Fibroblast of lung (primary cell): ENCODE data around the gene COL25A1. TPM values are rescaled to one million over a fixed set of nuclear protein-coding genes. Genes with fewer than 3 reads are reported as not detected.

ENCODE experiments used
- DNase-seq, 2 donors: peaks; one replicate each; pipeline versions ENCODE4 v3.0.0 to v3.0.0-alpha.2; 2010; ENCODE audit warnings: low read depth in 2 of 2
- H2AFZ ChIP-seq: 2 replicates; pipeline ENCODE4 v1.5.1; 2012; ENCODE audit warnings: low read length, control low read depth, inconsistent platforms
- H3K27ac ChIP-seq: 2 replicates; pipeline ENCODE4 v1.5.1; 2011; ENCODE audit warnings: low read length, control low read depth; ENCODE audit not compliant: insufficient read depth
- H3K27me3 ChIP-seq: 2 replicates; pipeline ENCODE4 v1.5.1; 2011; ENCODE audit warnings: mild to moderate bottlenecking, low read length; ENCODE audit not compliant: control insufficient read depth, insufficient read depth
- H3K36me3 ChIP-seq: 2 replicates; pipeline ENCODE4 v1.5.1; 2011; ENCODE audit warnings: low read length; ENCODE audit not compliant: control insufficient read depth, insufficient read depth
- H3K4me1 ChIP-seq: 2 replicates; pipeline ENCODE4 v1.5.1; 2011; ENCODE audit warnings: low read length; ENCODE audit not compliant: control insufficient read depth, insufficient read depth; ENCODE audit errors: extremely low read depth
- H3K4me2 ChIP-seq: 2 replicates; pipeline ENCODE4 v1.5.1; 2011; ENCODE audit warnings: low read length, control low read depth; ENCODE audit not compliant: insufficient read depth; ENCODE audit errors: extremely low read depth
- H3K4me3 ChIP-seq, 4 experiments: fragments of 200-600 bp in 1 of 4; sonication (generic) in 1 of 4; replicated peaks in 1 of 4; 2 replicates each; pipeline ENCODE4 v1.5.1; 2011 to 2016; ENCODE audit warnings: low read length in 4 of 4, low read depth in 3 of 4, mild to moderate bottlenecking in 3 of 4, control low read depth in 2 of 4, inconsistent platforms in 1 of 4, mixed read lengths in 1 of 4; ENCODE audit not compliant: insufficient read depth in 1 of 4; ENCODE audit errors: control extremely low read depth in 1 of 4
- H3K79me2 ChIP-seq: 2 replicates; pipeline ENCODE4 v1.5.1; 2012; ENCODE audit warnings: mild to moderate bottlenecking, low read length, inconsistent platforms; ENCODE audit not compliant: control insufficient read depth, insufficient read depth
- H3K9ac ChIP-seq: 2 replicates; pipeline ENCODE4 v1.5.1; 2011; ENCODE audit warnings: mild to moderate bottlenecking, low read length, control low read depth; ENCODE audit not compliant: insufficient read depth
- H3K9me3 ChIP-seq: 2 replicates; pipeline ENCODE4 v1.5.1; 2012; ENCODE audit warnings: low read depth, low read length; ENCODE audit not compliant: control insufficient read depth, insufficient read depth
- H4K20me1 ChIP-seq: 2 replicates; pipeline ENCODE4 v1.5.1; 2011; ENCODE audit warnings: low read length; ENCODE audit not compliant: control insufficient read depth, insufficient read depth; ENCODE audit errors: extremely low read depth
- EZH2 ChIP-seq: IDR thresholded peaks from 2 replicates; pipeline ENCODE4 v1.5.1; 2012; ENCODE audit warnings: low read length, control low read depth, mild to moderate bottlenecking; ENCODE audit errors: missing control alignments
- polyA plus RNA-seq, 2 donors: library from polyadenylated mRNA; depleted of rRNA in 1 of 2; stranded (reverse) in 1 of 2; unstranded in 1 of 2; fragments of >200 nt; gene quantifications; 2 replicates each; pipeline ENCODE4 v1.2.1, GENCODE V29; 2011 to 2012; ENCODE audit warnings: missing spikeins in 1 of 2
- total RNA-seq: library from RNA; depleted of rRNA; stranded (reverse); fragments of >200 nt; gene quantifications from 2 replicates; pipeline ENCODE4 v1.2.1, GENCODE V29; 2014
- TF ChIP-seq, protein P1 (sequence below), 2 donors: IDR thresholded peaks in 1 of 2; conservative IDR thresholded peaks in 1 of 2; 1 replicate in 1 of 2; 2 replicates in 1 of 2; pipeline ENCODE4 v1.5.1; 2011 to 2012; ENCODE audit warnings: low read length in 2 of 2, control low read depth in 1 of 2, inconsistent platforms in 1 of 2, low read depth in 1 of 2, mild to moderate bottlenecking in 1 of 2

COL25A1 gene
- total and polyA plus RNA-seq, 2 donors (not counting 1 experiment from before 2014, with no cell fraction given), result under 0.01 to 0.01 TPM

DNA sequence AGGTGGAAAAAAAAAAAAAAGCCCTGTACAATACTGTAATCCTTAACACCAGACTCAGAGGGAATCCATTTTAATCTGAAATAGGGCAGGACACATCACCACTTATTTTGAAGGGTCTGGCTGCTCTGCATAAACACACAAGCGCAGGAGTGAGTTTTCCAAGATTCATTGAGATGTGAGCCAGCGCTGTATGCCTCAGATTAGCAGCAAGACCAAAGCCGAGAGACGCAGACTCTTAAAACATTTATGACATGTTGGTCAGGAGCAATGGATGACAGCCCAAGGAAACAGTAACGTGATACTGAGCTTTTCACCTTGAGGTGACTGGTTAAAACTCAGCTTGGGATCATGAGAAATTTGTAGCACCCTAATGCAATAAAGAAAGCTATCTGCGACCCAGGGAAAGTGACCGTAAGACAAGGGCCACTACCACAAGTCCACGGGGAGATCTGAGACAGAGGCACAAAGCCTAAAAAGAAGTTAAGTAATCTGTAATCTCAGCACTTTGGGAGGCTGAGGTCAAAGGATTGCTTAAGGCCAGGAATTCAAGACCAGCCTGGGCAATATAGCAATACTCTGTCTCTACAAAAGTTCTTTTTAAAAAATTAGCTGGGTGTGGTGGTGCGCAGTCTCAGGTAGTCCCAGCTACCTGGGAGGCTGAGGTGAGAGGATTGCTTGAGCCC is 210.6 kb downstream of the COL25A1 start:
- Histone ChIP-seq H3K4me1 (no peaks in the 10 kb centered on the region), H3K27me3 (no peaks in the 10 kb centered on the region), H3K4me2 (no peak overlapping the region), H3K9me3 (no peaks in the 10 kb centered on the region), H4K20me1 (no peaks in the 10 kb centered on the region), H3K4me3 (no peak overlapping the region), H3K27ac (no peak overlapping the region), H3K9ac (no peak overlapping the region), H3K79me2 (no peaks in the 10 kb centered on the region), H3K36me3 (no peaks in the 10 kb centered on the region), H2AFZ (no peak overlapping the region)
- DNase-seq, result no peak
- no peak for TF ChIP-seq EZH2
- TF ChIP-seq, protein P1, sequence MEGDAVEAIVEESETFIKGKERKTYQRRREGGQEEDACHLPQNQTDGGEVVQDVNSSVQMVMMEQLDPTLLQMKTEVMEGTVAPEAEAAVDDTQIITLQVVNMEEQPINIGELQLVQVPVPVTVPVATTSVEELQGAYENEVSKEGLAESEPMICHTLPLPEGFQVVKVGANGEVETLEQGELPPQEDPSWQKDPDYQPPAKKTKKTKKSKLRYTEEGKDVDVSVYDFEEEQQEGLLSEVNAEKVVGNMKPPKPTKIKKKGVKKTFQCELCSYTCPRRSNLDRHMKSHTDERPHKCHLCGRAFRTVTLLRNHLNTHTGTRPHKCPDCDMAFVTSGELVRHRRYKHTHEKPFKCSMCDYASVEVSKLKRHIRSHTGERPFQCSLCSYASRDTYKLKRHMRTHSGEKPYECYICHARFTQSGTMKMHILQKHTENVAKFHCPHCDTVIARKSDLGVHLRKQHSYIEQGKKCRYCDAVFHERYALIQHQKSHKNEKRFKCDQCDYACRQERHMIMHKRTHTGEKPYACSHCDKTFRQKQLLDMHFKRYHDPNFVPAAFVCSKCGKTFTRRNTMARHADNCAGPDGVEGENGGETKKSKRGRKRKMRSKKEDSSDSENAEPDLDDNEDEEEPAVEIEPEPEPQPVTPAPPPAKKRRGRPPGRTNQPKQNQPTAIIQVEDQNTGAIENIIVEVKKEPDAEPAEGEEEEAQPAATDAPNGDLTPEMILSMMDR (conservative IDR thresholded peaks at IDR 0.05 in 1 of 2, IDR thresholded peaks at IDR 0.05 in 1 of 2; ENCODE audit: low read depth in 1 of 2, low read length in 2 of 2), result no peak

GRCh38 chr4:109083911-109084310 is 218.5 kb downstream of the COL25A1 start:
- TF ChIP-seq, protein P1 (conservative IDR thresholded peaks at IDR 0.05 in 1 of 2, IDR thresholded peaks at IDR 0.05 in 1 of 2; ENCODE audit: low read depth in 1 of 2, low read length in 2 of 2), result no peak
- TF ChIP-seq EZH2, result no peak
- Histone ChIP-seq H3K79me2 (no peaks in the 10 kb centered on the region), H2AFZ (no peak overlapping the region), H3K4me1 (peaks cover 6% of the 10 kb centered on the region), H3K4me2 (no peak overlapping the region), H4K20me1 (no peaks in the 10 kb centered on the region), H3K9ac (no peak overlapping the region), H3K36me3 (no peaks in the 10 kb centered on the region), H3K27ac (no peak overlapping the region), H3K9me3 (no peaks in the 10 kb centered on the region), H3K4me3 (no peak overlapping the region), H3K27me3 (no peaks in the 10 kb centered on the region)
- DNase-seq, result no peak

GRCh38 chr4:109079731-109080130 is 222.7 kb downstream of the COL25A1 start:
- H3K36me3 ChIP-seq, result no peaks in the 10 kb centered on the region
- no peak overlapping the region for H3K27ac ChIP-seq
- H4K20me1 ChIP-seq, result no peaks in the 10 kb centered on the region
- no peak for TF ChIP-seq EZH2
- TF ChIP-seq, protein P1 (conservative IDR thresholded peaks at IDR 0.05 in 1 of 2, IDR thresholded peaks at IDR 0.05 in 1 of 2; ENCODE audit: low read depth in 1 of 2, low read length in 2 of 2), result no peak
- no peaks in the 10 kb centered on the region for H3K79me2 ChIP-seq
- H3K4me3 ChIP-seq, result no peak overlapping the region
- DNase-seq, result peak in 1 of 2 donors; percentile 81
- peaks cover 6% of the 10 kb centered on the region for H3K4me1 ChIP-seq
- no peaks in the 10 kb centered on the region for H3K27me3 ChIP-seq
- H3K9ac ChIP-seq, result no peak overlapping the region
- H3K4me2 ChIP-seq, result peak overlapping the region; percentile 2
- no peaks in the 10 kb centered on the region for H3K9me3 ChIP-seq
- no peak overlapping the region for H2AFZ ChIP-seq
